HepG2 (cell line): Measurements from ENCODE around the gene TOMM40L. TPM values are rescaled to one million over a fixed set of nuclear protein-coding genes. Genes with fewer than 3 reads are reported as not detected.

Experiments used
- ATF1 ChIP-seq: IDR thresholded peaks from 2 replicates; pipeline ENCODE4 v1.6.1; 2016; ENCODE audit warnings: mild to moderate bottlenecking, control low read depth
- ETV5 ChIP-seq: IDR thresholded peaks from 2 replicates; pipeline ENCODE4 v1.6.1; 2018; ENCODE audit warnings: missing biosample characterization, missing genetic modification reagents, inconsistent platforms, borderline replicate concordance
- FOXP1 ChIP-seq, 2 experiments: fragments of 450-650 bp in 1 of 2; IDR thresholded peaks; 2 replicates each; pipeline ENCODE4 v1.6.1; 2017 to 2018; ENCODE audit warnings: antibody characterized with exemption in 1 of 2
- HNF4A ChIP-seq: sonication (generic); formaldehyde crosslinking; IDR thresholded peaks from 2 replicates; pipeline ENCODE4 v1.4.0; 2020; ENCODE audit warnings: missing genetic modification reagents
- NR2F2 ChIP-seq: IDR thresholded peaks from 2 replicates; pipeline ENCODE4 v1.6.1; 2012; ENCODE audit warnings: low read depth, inconsistent platforms, borderline replicate concordance
- ONECUT2 ChIP-seq: sonication (generic); formaldehyde crosslinking; IDR thresholded peaks from 2 replicates; pipeline ENCODE4 v1.4.0; 2020; ENCODE audit warnings: missing genetic modification reagents
- RFX3 ChIP-seq: IDR thresholded peaks from 2 replicates; pipeline ENCODE4 v1.6.1; 2016; ENCODE audit warnings: missing biosample characterization, missing genetic modification reagents
- SPEN ChIP-seq: sonication (generic); formaldehyde crosslinking; IDR thresholded peaks from 2 replicates; pipeline ENCODE4 v1.5.1; 2020; ENCODE audit warnings: low read depth, mild to moderate bottlenecking, missing genetic modification reagents
- TOPORS ChIP-seq: sonication (generic); formaldehyde crosslinking; IDR thresholded peaks from 2 replicates; pipeline ENCODE4 v1.8.0; 2023; ENCODE audit warnings: mild to moderate bottlenecking, missing genetic modification reagents
- ZBTB40 ChIP-seq, 2 experiments: fragments of 450-650 bp in 1 of 2; sonication (generic) in 1 of 2; formaldehyde crosslinking in 1 of 2; IDR thresholded peaks; 2 replicates each; pipeline versions ENCODE4 v1.6.1 to v1.8.0; 2016 to 2022; ENCODE audit warnings: antibody characterized with exemption in 1 of 2, mild to moderate bottlenecking in 1 of 2, missing genetic modification reagents in 1 of 2
- ZNF414 ChIP-seq: sonication (generic); formaldehyde crosslinking; IDR thresholded peaks from 2 replicates; pipeline ENCODE4 v1.5.0; 2020; ENCODE audit warnings: missing genetic modification reagents
- ZNF788 ChIP-seq: sonication (generic); formaldehyde crosslinking; IDR thresholded peaks from 2 replicates; pipeline ENCODE4 v1.5.0; 2020; ENCODE audit warnings: mild to moderate bottlenecking, missing genetic modification reagents, borderline replicate concordance
- ZSCAN5A ChIP-seq: sonication (generic); formaldehyde crosslinking; IDR thresholded peaks from 2 replicates; pipeline ENCODE4 v1.8.0; 2022; ENCODE audit warnings: mild to moderate bottlenecking, missing genetic modification reagents, borderline replicate concordance
- ZXDC ChIP-seq: sonication (generic); formaldehyde crosslinking; IDR thresholded peaks from 2 replicates; pipeline ENCODE4 v1.5.0; 2020; ENCODE audit warnings: mild to moderate bottlenecking, missing genetic modification reagents
- polyA plus RNA-seq, 8 experiments: library from polyadenylated mRNA; depleted of rRNA in 3 of 8; stranded (reverse) in 7 of 8; unstranded in 1 of 8; fragments of >200 nt; fragmentation: Illumina TruSeq in 4 of 8; extraction: Trizol in 4 of 8; gene quantifications; 2 replicates each; pipeline versions ENCODE4 v1.2.1 to v1.2.3, GENCODE V29; 2011 to 2016; ENCODE audit warnings: low read depth in 4 of 8, missing spikeins in 1 of 8, mixed read lengths in 1 of 8; ENCODE audit not compliant: insufficient read depth in 1 of 8
- total RNA-seq, 5 experiments: library from RNA; depleted of rRNA; stranded (reverse); fragments of >200 nt; fragmentation: Illumina TruSeq; extraction: Trizol; gene quantifications; 2 replicates each; pipeline ENCODE4 v1.2.3, GENCODE V29; 2016; ENCODE audit warnings: low read depth in 1 of 5

Gene TOMM40L
- total and polyA plus RNA-seq, 2 of the 13 experiments (the other 11 are each of a cell fraction or from before 2014, with no cell fraction given): 14.1 to 26.2 TPM

GRCh38 chr1:161201836-161202712, 23.8 kb upstream of the TOMM40L start, which contains the start of gene NDUFS2 (continued):
- TF ChIP-seq ZBTB40 (IDR thresholded peaks at IDR 0.05): peak; percentile 37; the same call in 1 of the 2 replicates
- TF ChIP-seq ZBTB40 (CRISPR knock-in tag; IDR thresholded peaks at IDR 0.05): peak; percentile 78
- no peak for TF ChIP-seq FOXP1 (IDR thresholded peaks at IDR 0.05)
- TF ChIP-seq FOXP1 (CRISPR knock-in tag; IDR thresholded peaks at IDR 0.05): peak; percentile 23; the same call in 1 of the 2 replicates
- TF ChIP-seq ZNF788 (CRISPR knock-in tag): peak; percentile 83; the same call in 1 of the 2 replicates
- peak; percentile 45; the same call in 1 of the 2 replicates for TF ChIP-seq HNF4A (CRISPR knock-in tag)
- TF ChIP-seq TOPORS (CRISPR knock-in tag): peak; percentile 80
- TF ChIP-seq ATF1 (CRISPR knock-in tag): peak; percentile 92
- no peak for TF ChIP-seq ONECUT2 (CRISPR knock-in tag)
- no peak for TF ChIP-seq ZXDC (CRISPR knock-in tag)
- no peak for TF ChIP-seq RFX3 (CRISPR knock-in tag)
- TF ChIP-seq ZNF414 (CRISPR knock-in tag): no peak
- peak; percentile 88 for TF ChIP-seq ETV5 (CRISPR knock-in tag)
- TF ChIP-seq ZSCAN5A (CRISPR knock-in tag): peak; percentile 75; the same call in 1 of the 2 replicates
- TF ChIP-seq NR2F2: peak; percentile 26; the same call in 1 of the 2 replicates
- peak; percentile 85 for TF ChIP-seq SPEN (CRISPR knock-in tag)
